ENCODE data around the gene STXBP5.

The STXBP5 gene

GRCh38 chr6:147389463-147389862 is 185.2 kb downstream of the STXBP5 start:
- DNase-seq = no peak

GRCh38 chr6:147390909-147391536 is 186.8 kb downstream of the STXBP5 start:
- no peak for DNase-seq

GRCh38 chr6:147392917-147393625 is 188.9 kb downstream of the STXBP5 start:
- DNase-seq = no peak

DNA sequence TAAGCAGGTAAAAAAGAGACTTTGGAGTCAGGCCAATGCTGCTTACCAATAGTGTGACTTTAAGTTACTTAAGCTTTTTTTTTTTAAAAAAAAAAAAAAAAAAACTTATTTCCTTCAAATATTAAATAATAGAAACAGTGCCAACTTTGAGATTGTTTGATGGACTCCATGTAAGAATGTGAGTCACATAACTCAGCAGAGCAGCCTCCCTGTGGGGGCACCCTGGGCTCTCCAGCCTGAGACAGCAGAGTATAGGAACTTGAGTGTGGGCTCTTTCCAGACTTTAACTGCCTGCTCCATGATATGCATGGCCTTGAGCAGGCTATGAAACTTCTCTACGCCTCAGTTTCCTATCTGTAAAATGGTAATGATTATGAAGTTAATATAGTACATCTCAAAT is 190.9 kb downstream of the STXBP5 start:
- no peak for DNase-seq

DNA sequence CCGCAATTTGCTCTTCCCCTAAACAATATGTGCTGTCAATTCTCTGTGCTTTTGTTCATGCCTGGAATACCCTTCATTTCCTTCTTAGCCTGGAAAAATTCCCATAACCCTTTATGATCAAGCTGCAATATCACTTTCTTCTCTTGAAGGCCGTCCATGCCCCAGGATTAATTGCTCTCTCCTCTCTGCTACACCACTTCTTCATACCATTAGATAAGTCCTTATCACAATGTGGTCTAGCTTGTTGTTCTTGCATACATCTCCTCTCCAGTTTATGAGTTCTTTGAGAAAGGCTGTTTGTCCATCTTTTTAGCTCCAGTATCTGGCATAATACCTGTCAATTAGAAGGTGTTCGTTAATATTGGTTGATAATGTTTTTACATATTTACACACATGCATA is 193.1 kb downstream of the STXBP5 start:
- DNase-seq = no peak

DNA sequence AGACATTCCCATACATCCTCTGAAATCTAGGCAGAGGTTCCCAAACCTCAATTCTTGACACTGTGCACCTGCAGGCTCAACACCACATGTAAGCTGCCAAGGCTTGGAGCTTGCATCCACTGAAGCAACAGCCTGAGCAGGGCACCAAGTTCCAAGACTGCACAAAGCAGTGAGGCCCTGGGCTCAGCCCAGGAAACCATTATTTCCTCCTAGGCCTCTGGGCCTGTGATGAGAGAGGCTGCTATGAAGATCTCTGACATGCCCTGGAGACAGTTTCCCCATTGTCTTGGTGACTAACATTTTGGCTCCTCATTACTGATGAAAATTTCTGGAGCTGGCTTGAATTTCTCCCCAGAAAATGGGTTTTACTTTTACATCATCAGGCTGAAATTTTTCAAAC is 196.8 kb downstream of the STXBP5 start:
- DNase-seq = no peak

DNA sequence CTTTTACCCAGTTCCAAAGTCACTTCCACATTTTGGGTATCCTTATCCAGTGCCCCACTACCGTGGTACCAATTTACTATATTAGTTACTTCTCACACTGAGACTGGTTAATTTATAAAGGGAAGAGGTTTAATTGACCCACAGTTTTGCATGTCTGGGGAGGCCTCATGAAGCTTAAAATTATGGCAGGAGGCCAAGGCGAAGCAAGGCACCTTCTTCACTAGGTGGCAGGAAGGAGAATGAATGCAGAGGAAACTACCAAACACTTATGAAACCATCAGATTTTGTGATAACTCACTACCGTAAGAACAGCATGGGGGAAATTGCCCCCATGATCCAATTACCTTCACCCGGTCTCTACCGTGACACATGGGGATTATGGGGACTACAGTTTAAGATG is 197.6 kb downstream of the STXBP5 start:
- DNase-seq = no peak

DNA sequence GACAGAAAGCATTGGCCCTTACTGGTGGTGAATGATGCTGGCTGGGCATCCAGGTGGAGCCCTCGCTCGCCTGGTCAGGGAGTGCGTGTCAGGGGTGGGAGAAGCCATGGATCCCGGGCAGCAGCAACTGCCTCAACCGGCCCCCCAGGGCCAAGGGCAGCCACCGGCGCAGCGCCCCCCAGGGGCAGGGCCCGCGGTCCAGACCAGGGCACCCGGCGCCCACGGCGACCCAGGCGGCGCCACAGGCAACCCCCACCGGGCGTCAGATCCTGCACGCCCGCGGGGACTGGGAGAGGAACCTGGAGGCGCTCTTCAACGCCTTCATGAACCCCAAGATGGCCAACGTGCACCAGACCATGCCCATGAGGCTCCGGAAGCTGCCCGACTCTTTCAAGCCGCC is 202.6 kb downstream of the STXBP5 start:
- no peak for DNase-seq

- no peak for DNase-seq
These were observed 203.4 kb downstream of the STXBP5 start for GRCh38 chr6:147407571-147407970.

DNA sequence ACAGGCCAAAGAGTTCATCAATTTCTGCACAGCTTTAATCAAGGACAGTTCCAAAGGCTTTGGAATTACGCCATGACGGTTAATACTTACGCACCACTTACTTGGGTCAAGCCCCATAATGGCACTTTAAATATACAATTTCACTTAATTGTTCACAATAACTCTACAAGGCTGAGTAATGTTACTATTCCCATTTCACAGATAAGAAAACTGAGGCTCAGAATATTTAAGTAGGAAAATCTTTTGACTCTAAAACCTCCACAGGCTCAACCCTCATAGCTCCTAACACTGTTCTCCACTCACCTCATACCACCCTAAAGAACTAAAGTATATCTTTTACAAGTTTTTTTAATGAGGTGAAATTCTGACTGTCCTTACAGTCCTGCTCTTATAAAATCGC is 212.4 kb downstream of the STXBP5 start:
- no peak for DNase-seq

GRCh38 chr6:147417954-147418353 is 213.7 kb downstream of the STXBP5 start:
- DNase-seq = no peak

GRCh38 chr6:147418523-147418922 is 214.3 kb downstream of the STXBP5 start:
- no peak for DNase-seq

- no peak for DNase-seq
These were observed 217.7 kb downstream of the STXBP5 start for GRCh38 chr6:147421903-147422302.

- no peak for DNase-seq
These were observed 218.9 kb downstream of the STXBP5 start for GRCh38 chr6:147423111-147423510.

GRCh38 chr6:147429794-147430193 is 225.6 kb downstream of the STXBP5 start:
- no peak for DNase-seq

DNA sequence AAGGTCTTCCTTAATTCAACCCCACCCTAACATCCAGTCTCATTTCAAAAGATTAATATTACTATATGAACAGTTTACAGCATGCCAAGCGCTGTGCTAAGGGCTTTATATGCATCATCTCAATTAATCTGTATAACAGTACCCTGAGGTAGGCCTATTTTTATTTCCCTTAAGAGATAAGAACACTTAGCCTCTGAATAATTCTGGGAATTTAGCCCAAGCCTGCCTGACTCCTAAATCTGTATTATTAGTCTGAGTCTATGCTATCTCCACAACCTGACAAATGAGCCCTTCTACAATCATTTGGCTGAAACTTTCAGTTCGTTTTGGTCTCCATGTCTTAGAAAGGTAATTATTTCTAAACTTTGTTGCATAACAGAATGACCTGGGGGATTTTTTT is 226.6 kb downstream of the STXBP5 start:
- no peak for DNase-seq

GRCh38 chr6:147434076-147434475 is 229.9 kb downstream of the STXBP5 start:
- no peak for DNase-seq

- no peak for DNase-seq
These were observed 230.3 kb downstream of the STXBP5 start for GRCh38 chr6:147434516-147434915.

DNA sequence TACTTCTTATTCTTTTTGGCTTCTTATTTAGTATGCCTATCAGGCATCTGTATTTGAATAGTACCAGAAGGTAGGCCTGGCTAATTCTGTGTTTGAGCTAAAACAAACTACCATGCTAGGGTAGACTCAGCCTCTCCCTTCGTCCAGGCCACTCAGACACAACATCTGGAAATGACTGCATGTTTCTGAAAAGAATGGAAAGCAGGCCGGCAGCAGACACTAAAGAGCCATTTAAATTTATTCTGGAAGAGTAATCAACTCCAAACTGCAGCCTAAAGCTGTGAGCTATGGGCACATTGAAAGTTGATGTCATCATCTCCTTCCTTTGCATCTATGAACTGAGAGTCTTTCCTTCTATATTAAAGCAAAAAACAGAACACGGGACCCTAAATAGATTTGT is 233.4 kb downstream of the STXBP5 start:
- no peak for DNase-seq

DNA sequence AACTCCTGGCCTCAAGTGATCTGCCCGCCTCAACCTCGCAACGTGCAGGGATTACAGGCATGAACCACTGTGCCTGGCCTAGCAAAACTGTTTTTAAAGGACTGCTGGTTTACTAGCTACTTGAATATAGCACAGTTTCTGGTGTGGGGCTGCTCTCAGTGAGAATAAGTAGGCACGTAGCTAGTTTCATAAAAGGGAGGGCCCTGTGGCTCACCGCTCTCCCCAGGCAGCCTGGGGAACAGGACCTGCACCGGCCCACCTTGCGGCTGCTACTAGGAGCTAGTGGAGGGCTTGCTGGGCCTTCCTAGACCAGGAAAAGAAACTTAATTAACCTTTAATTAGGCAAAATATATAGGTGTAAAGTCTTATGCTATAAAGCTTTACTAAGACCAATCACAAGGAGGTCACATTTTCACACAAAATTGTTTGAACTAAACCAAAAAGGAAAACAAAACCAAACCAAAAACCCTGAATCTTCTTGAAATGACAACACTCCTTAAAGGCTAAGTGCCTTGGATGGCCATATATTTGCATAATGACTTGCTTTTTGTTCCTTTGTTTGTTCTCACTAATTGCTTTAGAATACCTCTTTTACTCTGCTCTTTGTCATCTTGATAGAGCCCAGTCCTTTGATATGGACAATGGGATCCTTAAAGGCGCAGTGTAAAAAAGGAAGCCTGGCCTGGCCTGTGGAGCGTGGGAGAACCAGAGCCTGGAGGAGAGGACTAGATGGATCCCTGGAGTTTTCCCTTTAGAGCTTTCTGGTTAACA is 234.7 kb downstream of the STXBP5 start:
- DNase-seq = no peak

Data from stimulated activated naive CD4-positive, alpha-beta T cell (primary cell).